ENCODE measurements around the gene THBS2. TPM values are rescaled to one million over a fixed set of nuclear protein-coding genes. Genes with fewer than 3 reads are reported as not detected.

The THBS2 gene
- total and polyA plus RNA-seq, 4 experiments from 2014 or later = 0.09 to 0.14 TPM; not detected in 2

GRCh38 chr6:169230322-169230665 lies 23.4 kb downstream of the THBS2 start:
- Histone ChIP-seq H3K4me3 (ENCODE audit: low read length in 2 of 2) (no peak overlapping the region), H3K27ac (ENCODE audit: low read depth, low read length) (no peak overlapping the region), H3K27me3 (ENCODE audit: insufficient read depth, low read length) (no peaks in the 10 kb centered on the region), H3K4me1 (ENCODE audit: insufficient read depth, low read length) (no peaks in the 10 kb centered on the region), H3K9me3 (ENCODE audit: control insufficient read depth in 1 of 2, low read length in 2 of 2) (peaks cover 0 to 3% of the 10 kb centered on the region in 2 donors), H3K36me3 (ENCODE audit: insufficient read depth, low read length) (no peaks in the 10 kb centered on the region)
- Mint-ChIP-seq H3K9me3 (peaks cover 0 to 10% (median 4%) of the 10 kb centered on the region in 8 donors), H3K4me3 (no peak overlapping the region), H3K4me1 (peaks cover 0 to 4% (median 0%) of the 10 kb centered on the region in 4 donors), H3K27me3 (peaks cover 5 to 7% of the 10 kb centered on the region in 2 donors), H3K27ac (no peak overlapping the region), H3K36me3 (no peaks in the 10 kb centered on the region)
- ChIA-PET CTCF (ENCODE audit: partially characterized antibody) (no interaction called here), POLR2A (ENCODE audit: partially characterized antibody) (no interaction called here)
- intact Hi-C loops (cut with micrococcal nuclease) = no loop called here
- no peak for DNase-seq

- no peak overlapping the region for H3K27ac Mint-ChIP-seq
These were observed 23.9 kb downstream of the THBS2 start for GRCh38 chr6:169229615-169230321.

GRCh38 chr6:169227116-169227515 lies 26.5 kb downstream of the THBS2 start:
- Mint-ChIP-seq H3K4me3 (no peak overlapping the region), H3K27me3 (peaks cover 9 to 10% of the 10 kb centered on the region in 2 donors), H3K27ac (no peak overlapping the region), H3K9me3 (no peaks in the 10 kb centered on the region), H3K36me3 (no peaks in the 10 kb centered on the region), H3K4me1 (no peaks in the 10 kb centered on the region)
- CTCF ChIA-PET (ENCODE audit: partially characterized antibody) = no interaction called here
- no peaks in the 10 kb centered on the region for H3K27me3 ChIP-seq (ENCODE audit: insufficient read depth, low read length)
- intact Hi-C loops (cut with micrococcal nuclease) = no loop called here
- H3K9me3 ChIP-seq (ENCODE audit: control insufficient read depth in 1 of 2, low read length in 2 of 2) = no peaks in the 10 kb centered on the region
- H3K36me3 ChIP-seq (ENCODE audit: insufficient read depth, low read length) = no peaks in the 10 kb centered on the region
- no peak overlapping the region for H3K4me3 ChIP-seq (ENCODE audit: low read length in 2 of 2)
- no peaks in the 10 kb centered on the region for H3K4me1 ChIP-seq (ENCODE audit: insufficient read depth, low read length)
- DNase-seq = no peak
- H3K27ac ChIP-seq (ENCODE audit: low read depth, low read length) = no peak overlapping the region
- POLR2A ChIA-PET (ENCODE audit: partially characterized antibody) = no interaction called here

More at GRCh38 chr6:169229615-169230321, 23.9 kb downstream of the THBS2 start:
- Mint-ChIP-seq H3K27me3 (peaks cover 6 to 7% of the 10 kb centered on the region in 2 donors), H3K4me3 (no peak overlapping the region), H3K4me1 (peaks cover 0 to 4% (median 0%) of the 10 kb centered on the region in 4 donors), H3K9me3 (peaks cover 0 to 10% (median 4%) of the 10 kb centered on the region in 8 donors), H3K36me3 (no peaks in the 10 kb centered on the region)
- ChIA-PET POLR2A (ENCODE audit: partially characterized antibody) (no interaction called here), CTCF (ENCODE audit: partially characterized antibody) (no interaction called here)
- H3K27me3 ChIP-seq (ENCODE audit: insufficient read depth, low read length) = no peaks in the 10 kb centered on the region
- no peak overlapping the region for H3K27ac ChIP-seq (ENCODE audit: low read depth, low read length)
- peaks cover 0 to 3% of the 10 kb centered on the region in 2 donors for H3K9me3 ChIP-seq (ENCODE audit: control insufficient read depth in 1 of 2, low read length in 2 of 2)
- H3K4me3 ChIP-seq (ENCODE audit: low read length in 2 of 2) = no peak overlapping the region
- H3K4me1 ChIP-seq (ENCODE audit: insufficient read depth, low read length) = no peaks in the 10 kb centered on the region
- intact Hi-C loops (cut with micrococcal nuclease) = no loop called here
- H3K36me3 ChIP-seq (ENCODE audit: insufficient read depth, low read length) = no peaks in the 10 kb centered on the region
- no peak for DNase-seq

GRCh38 chr6:169225887-169226286 lies 27.8 kb downstream of the THBS2 start:
- H3K27ac ChIP-seq (ENCODE audit: low read depth, low read length) = no peak overlapping the region
- H3K4me3 Mint-ChIP-seq = no peak overlapping the region
- H3K36me3 ChIP-seq (ENCODE audit: insufficient read depth, low read length) = no peaks in the 10 kb centered on the region
- no peak for DNase-seq
- CTCF ChIA-PET (ENCODE audit: partially characterized antibody) = no interaction called here
- no peaks in the 10 kb centered on the region for H3K9me3 ChIP-seq (ENCODE audit: control insufficient read depth in 1 of 2, low read length in 2 of 2)
- no peaks in the 10 kb centered on the region for H3K27me3 ChIP-seq (ENCODE audit: insufficient read depth, low read length)
- intact Hi-C loops (cut with micrococcal nuclease) = no loop called here
- no peaks in the 10 kb centered on the region for H3K36me3 Mint-ChIP-seq
- POLR2A ChIA-PET (ENCODE audit: partially characterized antibody) = no interaction called here
- H3K27me3 Mint-ChIP-seq = peaks cover 9 to 10% of the 10 kb centered on the region in 2 donors
- no peak overlapping the region for H3K27ac Mint-ChIP-seq
- no peaks in the 10 kb centered on the region for H3K4me1 Mint-ChIP-seq
- no peaks in the 10 kb centered on the region for H3K4me1 ChIP-seq (ENCODE audit: insufficient read depth, low read length)
- no peaks in the 10 kb centered on the region for H3K9me3 Mint-ChIP-seq
- H3K4me3 ChIP-seq (ENCODE audit: low read length in 2 of 2) = no peak overlapping the region

- ChIA-PET POLR2A (ENCODE audit: partially characterized antibody) (no interaction called here), CTCF (ENCODE audit: partially characterized antibody) (no interaction called here)
- DNase-seq = no peak
- intact Hi-C loops (cut with micrococcal nuclease) = no loop called here
- Mint-ChIP-seq H3K27ac (no peak overlapping the region), H3K4me3 (no peak overlapping the region), H3K4me1 (no peaks in the 10 kb centered on the region), H3K27me3 (peaks cover 9 to 10% of the 10 kb centered on the region in 2 donors), H3K9me3 (no peaks in the 10 kb centered on the region), H3K36me3 (no peaks in the 10 kb centered on the region)
- no peaks in the 10 kb centered on the region for H3K9me3 ChIP-seq (ENCODE audit: control insufficient read depth in 1 of 2, low read length in 2 of 2)
- H3K27ac ChIP-seq (ENCODE audit: low read depth, low read length) = no peak overlapping the region
- no peak overlapping the region for H3K4me3 ChIP-seq (ENCODE audit: low read length in 2 of 2)
- H3K4me1 ChIP-seq (ENCODE audit: insufficient read depth, low read length) = no peaks in the 10 kb centered on the region
- H3K27me3 ChIP-seq (ENCODE audit: insufficient read depth, low read length) = no peaks in the 10 kb centered on the region
- no peaks in the 10 kb centered on the region for H3K36me3 ChIP-seq (ENCODE audit: insufficient read depth, low read length)
These were observed 28.5 kb downstream of the THBS2 start for GRCh38 chr6:169225131-169225576.

- Mint-ChIP-seq H3K4me1 (no peaks in the 10 kb centered on the region), H3K27me3 (peaks cover 9 to 10% of the 10 kb centered on the region in 2 donors), H3K9me3 (no peaks in the 10 kb centered on the region), H3K4me3 (no peak overlapping the region), H3K36me3 (no peaks in the 10 kb centered on the region), H3K27ac (peak overlapping the region in 1 of 7 donors; percentile 38)
- Histone ChIP-seq H3K9me3 (ENCODE audit: control insufficient read depth in 1 of 2, low read length in 2 of 2) (no peaks in the 10 kb centered on the region), H3K27me3 (ENCODE audit: insufficient read depth, low read length) (no peaks in the 10 kb centered on the region), H3K4me1 (ENCODE audit: insufficient read depth, low read length) (no peaks in the 10 kb centered on the region), H3K4me3 (ENCODE audit: low read length in 2 of 2) (no peak overlapping the region), H3K36me3 (ENCODE audit: insufficient read depth, low read length) (no peaks in the 10 kb centered on the region), H3K27ac (ENCODE audit: low read depth, low read length) (no peak overlapping the region)
- intact Hi-C loops (cut with micrococcal nuclease) = no loop called here
- no peak for DNase-seq
- CTCF ChIA-PET (ENCODE audit: partially characterized antibody) = no interaction called here
- POLR2A ChIA-PET (ENCODE audit: partially characterized antibody) = no interaction called here
These were observed 28.9 kb downstream of the THBS2 start for GRCh38 chr6:169224716-169225115.

GRCh38 chr6:169224185-169224695 lies 29.4 kb downstream of the THBS2 start:
- H3K4me1 ChIP-seq (ENCODE audit: insufficient read depth, low read length) = no peaks in the 10 kb centered on the region
- no peak overlapping the region for H3K4me3 ChIP-seq (ENCODE audit: low read length in 2 of 2)
- no peaks in the 10 kb centered on the region for H3K9me3 ChIP-seq (ENCODE audit: control insufficient read depth in 1 of 2, low read length in 2 of 2)
- H3K36me3 ChIP-seq (ENCODE audit: insufficient read depth, low read length) = no peaks in the 10 kb centered on the region
- Mint-ChIP-seq H3K27ac (no peak overlapping the region), H3K27me3 (peaks cover 9 to 10% of the 10 kb centered on the region in 2 donors), H3K4me3 (no peak overlapping the region), H3K9me3 (no peaks in the 10 kb centered on the region), H3K4me1 (no peaks in the 10 kb centered on the region), H3K36me3 (no peaks in the 10 kb centered on the region)
- no peaks in the 10 kb centered on the region for H3K27me3 ChIP-seq (ENCODE audit: insufficient read depth, low read length)
- intact Hi-C loops (cut with micrococcal nuclease) = no loop called here
- no peak for DNase-seq
- ChIA-PET CTCF (ENCODE audit: partially characterized antibody) (no interaction called here), POLR2A (ENCODE audit: partially characterized antibody) (no interaction called here)
- no peak overlapping the region for H3K27ac ChIP-seq (ENCODE audit: low read depth, low read length)
